ENCODE data around the gene A1CF. TPM values are rescaled to one million over a fixed set of nuclear protein-coding genes. Genes with fewer than 3 reads are reported as not detected.

A1CF gene
- total and polyA plus RNA-seq, 2 of the 8 experiments (the other 6 are each of a cell fraction or from before 2014, with no cell fraction given) = not detected

DNA sequence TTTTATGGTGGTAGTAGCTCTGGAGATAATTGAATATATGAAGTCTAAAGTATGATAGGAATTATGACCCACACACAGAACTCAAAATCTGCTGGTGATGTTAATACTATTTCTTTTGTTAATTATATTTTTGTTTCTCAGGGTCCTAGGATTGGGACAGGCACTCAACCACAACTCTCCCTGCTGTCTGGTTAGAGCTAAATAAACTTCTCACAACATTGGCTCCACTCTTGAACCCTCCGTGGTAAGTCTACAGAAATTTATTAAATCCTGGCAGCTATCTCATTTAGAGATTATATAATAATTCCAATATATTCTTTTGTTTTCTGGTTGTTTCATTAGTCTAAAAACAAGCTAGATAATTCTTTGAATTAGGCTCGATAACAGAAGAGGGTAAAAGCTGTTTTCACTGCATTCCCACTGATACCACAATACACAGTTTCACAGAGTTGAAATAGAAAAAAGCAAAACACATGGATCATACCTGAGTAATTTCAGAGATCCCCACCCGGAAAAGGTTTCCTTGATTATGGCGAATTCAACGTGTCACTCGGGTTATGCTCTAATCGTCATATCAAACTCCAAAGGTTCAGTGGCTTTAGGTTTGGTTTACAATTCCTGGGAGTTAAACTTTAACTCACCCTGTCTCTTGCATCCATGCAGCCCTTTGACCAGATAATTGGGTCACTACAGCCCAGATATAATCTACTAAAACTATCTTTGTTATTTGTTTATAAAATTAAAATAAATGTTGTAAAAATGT is at the start of gene A1CF (continued):
- no peak for TF ChIP-seq MAX (IDR thresholded peaks at IDR 0.05)
- no peak for TF ChIP-seq CBX5 (IDR thresholded peaks at IDR 0.05; ENCODE audit: low read depth, low read length)
- no peak for TF ChIP-seq TEAD4 (IDR thresholded peaks at IDR 0.05; ENCODE audit: low read depth, low read length)
- TF ChIP-seq USF2 (IDR thresholded peaks at IDR 0.05; ENCODE audit: low read length) = no peak
- no peak for TF ChIP-seq CBX8 (IDR thresholded peaks at IDR 0.05; ENCODE audit: borderline replicate concordance, low read depth, low read length)
